Renal cortex interstitium (tissue), 11 donors: ENCODE measurements around the gene MRPS11. TPM values are rescaled to one million over a fixed set of nuclear protein-coding genes. Genes with fewer than 3 reads are reported as not detected.
A peak's percentile ranks its signal among the peaks of the same experiment; 100 is the strongest.
"Not testable (repeated sequence)": the region's sequence is repeated elsewhere in the genome, so short reads cannot be mapped to it uniquely, and the experiment has no call there.

Experiments
- DNase-seq, 11 donors: peaks; one replicate each; pipeline ENCODE4 v3.0.0-alpha.2; 2013; ENCODE audit warnings: low read depth in 9 of 11, low spot score in 4 of 11; ENCODE audit errors: extremely low read depth in 1 of 11
- polyA plus RNA-seq, 3 donors: library from polyadenylated mRNA; unstranded; fragments of 120-200 nt; gene quantifications; one replicate each; pipeline ENCODE4 v1.2.1, GENCODE V29; 2013; ENCODE audit not compliant: insufficient read length in 3 of 3

MRPS11 gene
- polyA plus RNA-seq, 3 donors, result 37.1 to 48.7 (median 45.7) TPM

DNA sequence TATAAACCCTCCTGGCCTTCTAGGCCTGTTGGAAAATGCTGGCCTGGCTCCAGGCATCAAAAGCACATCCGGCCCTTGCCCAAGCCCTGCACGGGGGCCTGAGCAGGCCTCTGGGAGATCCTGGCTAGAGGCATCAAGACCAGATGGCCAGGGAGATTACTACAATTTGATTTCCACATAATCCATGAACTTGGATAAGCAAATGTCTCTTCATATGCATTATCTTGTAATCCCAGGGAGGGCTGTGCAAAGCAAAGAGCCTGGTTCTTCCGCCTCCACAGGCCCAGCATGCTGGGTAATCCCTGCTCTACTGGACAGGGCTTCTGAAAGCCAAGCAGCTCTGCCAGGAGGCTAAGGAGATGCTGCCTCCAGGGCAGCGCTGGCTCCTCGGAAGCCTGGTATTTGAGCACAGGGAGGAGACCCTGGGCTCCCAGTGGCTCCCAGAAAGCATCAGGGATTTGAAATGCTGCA lies 18.5 kb upstream of the MRPS11 start:
- no peak for DNase-seq

DNA sequence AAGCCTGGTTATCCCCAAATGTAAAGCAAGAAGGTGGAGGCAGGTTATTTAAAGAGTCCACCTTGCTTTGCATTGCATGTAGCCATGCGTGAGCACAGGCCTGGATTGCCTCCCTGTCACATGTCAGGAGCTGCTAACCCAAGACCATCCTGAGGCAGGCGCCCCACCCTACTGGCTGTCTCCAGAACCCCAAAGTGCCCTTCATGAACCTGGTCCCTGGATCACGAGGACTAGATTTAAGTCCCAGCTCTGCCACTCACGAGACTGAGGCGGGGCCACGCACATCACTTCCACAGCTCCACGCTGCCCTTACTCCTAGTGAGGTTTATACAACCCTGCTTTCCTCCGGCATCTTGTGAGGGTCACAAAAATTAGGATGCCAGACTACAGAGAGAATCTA lies 17.9 kb upstream of the MRPS11 start:
- DNase-seq, result no peak

DNA sequence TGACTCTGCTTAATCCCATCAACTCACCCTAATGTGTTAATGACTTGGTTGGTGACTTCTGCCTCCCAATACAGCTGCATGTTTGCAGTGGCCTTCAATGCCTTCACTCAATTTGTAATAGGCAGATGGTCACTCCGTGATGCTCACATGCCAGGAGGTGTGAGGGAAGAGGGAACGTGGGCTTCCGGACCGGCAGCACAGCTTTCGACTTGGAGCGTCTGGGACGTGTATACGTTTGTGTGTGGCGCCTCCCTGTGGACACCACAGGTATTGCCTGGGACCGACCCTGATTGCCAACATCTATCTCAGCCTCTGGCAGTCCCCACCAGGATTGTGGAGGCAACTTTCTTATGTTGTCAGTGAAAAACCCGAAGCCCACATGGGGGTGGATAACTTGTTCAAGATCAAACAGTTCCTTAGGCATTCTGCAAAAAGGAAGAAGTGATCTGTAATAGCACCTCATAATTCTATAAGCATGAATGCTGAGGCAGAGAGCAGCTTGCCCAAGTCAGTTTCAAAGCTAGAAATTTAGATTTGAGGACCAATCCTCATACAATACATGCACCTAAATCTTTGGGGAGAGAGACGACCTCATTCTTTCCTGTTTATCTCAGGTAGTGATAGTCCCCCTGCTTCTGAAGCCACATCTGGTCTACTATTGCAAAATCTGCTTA lies 17.2 kb upstream of the MRPS11 start:
- peak in 6 of 11 donors; percentile 20 to 55 (median 40) for DNase-seq

DNA sequence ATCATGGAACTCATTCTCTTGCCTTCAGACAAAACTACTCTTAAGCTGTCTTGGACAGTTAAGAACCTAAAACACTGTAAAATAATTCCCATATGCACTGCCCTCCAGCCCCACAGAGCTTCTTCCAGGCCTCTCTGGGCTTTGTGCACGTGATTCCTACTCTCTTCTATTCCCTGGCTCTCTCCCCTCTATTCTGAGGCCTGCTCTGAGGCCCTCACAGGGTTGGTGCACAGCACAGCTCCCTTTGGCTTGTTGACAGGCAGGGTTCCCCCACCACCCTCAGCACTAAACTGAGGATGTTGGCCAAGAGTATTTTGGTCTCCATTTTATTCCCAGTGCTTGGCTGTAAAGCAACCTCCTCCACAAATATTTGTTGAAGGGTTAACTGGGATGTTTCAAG lies 13.9 kb upstream of the MRPS11 start:
- no peak for DNase-seq

DNA sequence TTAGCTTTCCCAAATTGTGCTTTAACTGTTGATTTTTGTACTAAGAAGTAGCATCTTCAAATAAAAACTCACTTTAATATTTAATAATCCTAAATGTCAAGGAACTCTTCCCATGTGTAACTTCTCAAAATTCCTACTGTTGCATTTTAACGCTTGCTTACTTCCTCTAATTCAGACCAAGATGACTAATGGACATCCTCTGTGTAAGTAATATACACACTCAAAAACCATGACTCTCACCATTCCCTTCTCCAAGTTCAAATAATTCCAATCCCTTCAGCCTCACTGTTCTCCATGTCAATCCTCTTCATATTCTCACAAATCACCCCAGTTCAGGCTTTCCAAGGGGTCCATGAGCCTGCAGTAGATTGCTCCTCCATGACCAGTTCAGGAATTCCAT lies 13.3 kb upstream of the MRPS11 start:
- no peak for DNase-seq

DNA sequence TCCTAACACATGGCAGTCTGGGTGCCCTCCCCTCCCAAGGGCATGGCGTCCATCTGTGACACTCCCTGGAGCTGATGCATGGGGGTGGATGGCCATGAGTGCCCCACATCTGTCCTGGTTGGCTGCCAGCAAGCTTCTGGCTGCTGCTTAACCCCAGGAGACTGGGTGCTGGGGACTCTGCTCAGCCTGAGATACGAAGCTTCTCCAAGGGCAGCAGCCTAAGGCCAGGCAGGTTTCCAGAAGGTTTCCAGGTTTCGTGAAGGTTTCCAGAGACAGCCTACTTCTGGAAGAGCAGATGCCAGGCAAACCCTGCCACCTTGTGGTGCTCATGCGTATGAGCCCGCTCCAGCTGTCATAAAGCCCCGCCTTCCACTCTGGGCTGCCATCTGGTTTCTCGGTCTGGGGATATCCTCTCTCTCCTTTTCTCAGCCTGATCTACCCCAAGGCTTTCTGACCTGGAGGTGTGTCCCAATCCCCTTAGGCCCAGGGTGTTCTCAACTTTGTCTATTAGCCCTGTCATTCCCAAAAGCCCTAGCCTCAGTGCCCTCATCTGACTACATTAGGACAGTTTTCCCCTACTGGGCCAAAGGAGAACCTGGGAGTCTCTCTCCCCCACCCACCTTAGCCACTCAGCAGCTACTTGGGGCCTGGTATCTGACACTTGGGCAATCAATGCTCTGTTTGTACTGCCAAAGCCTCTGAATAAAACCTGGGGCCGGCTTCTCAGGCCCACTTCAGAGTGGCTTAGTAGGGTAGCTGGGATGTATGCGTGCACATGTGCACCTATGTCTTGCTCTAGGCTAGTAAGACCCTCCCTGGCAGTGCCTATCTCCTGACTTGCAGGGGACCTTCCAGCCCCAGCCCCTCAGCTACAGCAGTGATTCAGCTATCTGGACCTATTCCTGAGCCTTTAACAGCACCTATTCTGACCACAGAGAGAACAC lies 12.4 kb upstream of the MRPS11 start:
- peak in 10 of 11 donors; percentile 32 to 65 (median 48) for DNase-seq

DNA sequence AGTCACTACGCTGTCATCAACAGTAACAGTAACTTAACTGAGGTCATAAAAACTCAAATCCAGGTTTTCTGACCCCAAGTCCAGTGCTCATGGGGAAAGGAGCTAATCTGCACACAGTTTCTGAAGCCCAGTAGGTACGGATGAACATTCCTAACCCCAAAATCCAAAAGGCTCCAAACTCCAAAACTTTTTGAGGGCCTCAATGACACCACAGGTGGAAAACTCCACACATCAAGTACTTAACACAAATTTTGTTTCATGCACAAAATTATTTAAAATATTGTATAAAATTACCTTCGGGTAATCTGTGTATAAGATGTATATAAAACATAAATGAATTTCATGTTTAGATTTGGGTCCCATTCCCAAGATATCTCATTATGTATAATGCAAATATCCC lies 10.8 kb upstream of the MRPS11 start:
- no peak for DNase-seq

DNA sequence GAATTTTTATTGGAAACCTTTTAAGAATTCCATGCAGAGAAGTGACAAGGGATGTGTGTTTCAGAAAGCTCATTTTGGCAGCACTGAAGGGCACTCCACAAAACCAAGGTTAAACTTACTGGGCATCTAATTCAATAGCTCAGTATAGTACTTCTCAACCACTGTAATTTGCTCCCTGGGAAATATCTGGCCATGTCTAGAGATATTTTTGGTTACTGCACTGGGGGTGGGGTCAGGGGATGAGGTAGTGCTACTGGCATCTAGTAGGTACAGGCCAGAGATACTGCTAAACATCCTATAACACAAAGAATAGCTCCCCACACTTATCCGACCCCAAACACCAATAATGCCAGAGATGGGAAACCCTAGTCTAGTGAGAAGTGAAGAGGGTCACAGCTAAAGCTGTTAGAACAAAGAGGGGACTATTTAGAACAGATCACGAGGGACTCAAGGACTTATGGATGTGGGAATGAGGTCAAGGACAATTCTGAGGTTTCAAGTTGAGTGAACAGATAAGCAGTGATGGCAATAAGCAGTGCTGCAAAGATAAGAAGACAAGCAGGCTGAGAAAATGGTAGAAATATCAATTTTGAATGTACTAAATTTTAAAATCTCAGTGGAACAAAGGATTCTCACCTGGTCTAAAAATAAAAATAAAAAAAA lies 3.5 kb upstream of the MRPS11 start:
- DNase-seq, result no peak

DNA sequence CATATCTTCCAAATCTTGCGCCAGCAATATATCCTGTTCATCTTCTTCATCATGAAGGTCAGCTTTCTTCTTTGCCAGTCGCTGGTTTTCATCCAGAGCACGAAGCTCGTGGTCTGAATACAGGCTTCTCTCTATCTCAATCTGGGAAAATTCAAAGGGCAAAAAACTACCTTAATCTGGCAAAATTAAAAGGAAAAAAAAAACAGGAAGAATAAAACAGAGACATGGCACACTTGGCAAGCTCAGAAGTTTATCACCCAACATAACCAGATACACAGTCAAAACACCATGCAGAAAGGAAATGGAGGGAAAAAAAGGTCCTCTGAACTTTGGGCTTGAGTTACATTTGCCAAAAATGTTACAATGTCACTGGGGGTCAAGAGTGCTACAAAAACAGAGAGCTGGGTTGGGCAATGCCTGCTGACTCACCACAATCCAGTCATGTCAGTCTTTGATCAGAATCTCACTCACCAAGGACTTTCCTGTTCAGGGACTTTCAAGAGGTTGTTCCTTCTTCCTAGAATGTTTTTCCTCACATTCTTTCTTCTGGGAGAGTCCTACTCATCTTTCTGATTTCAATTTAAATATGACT lies 1.8 kb upstream of the MRPS11 start:
- DNase-seq, result no peak

DNA sequence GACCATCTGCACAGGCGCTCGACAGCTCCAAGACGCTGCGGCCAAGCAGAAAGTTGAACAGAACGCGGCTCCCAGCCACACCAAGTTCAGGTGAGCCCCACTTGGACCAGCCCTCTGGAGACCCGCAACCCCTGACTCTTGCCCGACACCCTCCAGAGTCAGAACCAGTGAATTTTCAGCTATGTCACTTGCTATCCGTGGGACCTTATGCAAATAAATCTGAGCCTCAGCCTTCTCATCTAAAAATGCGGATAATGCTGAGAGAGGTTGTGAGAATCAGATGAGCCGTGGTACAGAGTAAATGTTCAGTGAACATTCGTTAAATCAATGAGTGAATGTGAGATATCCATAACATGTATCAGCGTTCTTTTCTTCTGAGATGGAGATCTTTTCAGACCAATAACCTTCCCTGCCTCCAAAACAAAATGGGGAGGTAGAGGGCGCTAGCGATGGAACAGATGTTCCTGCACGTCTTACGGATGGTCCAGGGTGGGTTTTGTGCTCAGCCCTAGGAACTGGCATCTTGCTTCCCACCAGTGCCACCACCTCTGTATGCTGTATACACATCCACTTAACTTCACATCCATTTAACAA lies 524 bp downstream of the MRPS11 start:
- no peak for DNase-seq

DNA sequence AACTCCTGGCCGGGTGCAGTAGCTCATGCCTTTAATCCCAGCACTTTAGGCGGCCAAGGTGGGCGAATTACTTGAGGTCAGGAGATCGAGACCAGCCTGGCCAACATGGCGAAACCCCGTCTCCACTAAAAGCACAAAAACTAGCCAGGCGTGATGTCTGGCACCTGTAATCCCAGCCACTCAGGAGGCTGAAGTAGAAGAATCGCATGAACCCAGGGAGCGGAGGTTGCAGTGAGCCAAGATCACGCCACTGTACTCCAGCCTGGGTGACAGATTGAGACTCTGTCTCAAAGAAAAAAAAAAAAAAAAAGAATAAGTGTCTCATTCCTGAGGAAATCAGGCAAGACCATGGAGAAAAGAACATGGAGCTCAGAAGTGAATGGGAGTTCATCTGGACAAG lies 1.2 kb downstream of the MRPS11 start:
- not testable (repeated sequence) for DNase-seq

DNA sequence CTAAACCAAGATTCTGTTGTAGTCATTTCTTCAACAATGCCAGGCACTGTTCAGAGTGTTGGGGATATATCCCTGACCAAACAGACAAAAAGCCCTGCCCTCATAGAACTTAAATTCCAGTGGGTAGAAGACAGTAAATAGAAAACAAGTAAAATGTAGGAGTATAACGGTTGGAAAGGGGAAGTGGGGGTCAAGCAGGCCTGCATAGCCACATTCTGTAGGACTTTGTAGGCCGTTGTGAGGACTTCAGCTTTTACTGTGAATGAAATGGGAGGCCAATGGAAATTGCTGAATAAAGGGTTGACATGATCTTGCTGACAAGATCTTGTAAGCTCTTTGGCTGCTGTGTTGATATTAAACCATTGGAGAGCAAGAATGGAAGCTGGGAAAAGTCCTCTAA lies 1.8 kb downstream of the MRPS11 start:
- DNase-seq, result no peak

DNA sequence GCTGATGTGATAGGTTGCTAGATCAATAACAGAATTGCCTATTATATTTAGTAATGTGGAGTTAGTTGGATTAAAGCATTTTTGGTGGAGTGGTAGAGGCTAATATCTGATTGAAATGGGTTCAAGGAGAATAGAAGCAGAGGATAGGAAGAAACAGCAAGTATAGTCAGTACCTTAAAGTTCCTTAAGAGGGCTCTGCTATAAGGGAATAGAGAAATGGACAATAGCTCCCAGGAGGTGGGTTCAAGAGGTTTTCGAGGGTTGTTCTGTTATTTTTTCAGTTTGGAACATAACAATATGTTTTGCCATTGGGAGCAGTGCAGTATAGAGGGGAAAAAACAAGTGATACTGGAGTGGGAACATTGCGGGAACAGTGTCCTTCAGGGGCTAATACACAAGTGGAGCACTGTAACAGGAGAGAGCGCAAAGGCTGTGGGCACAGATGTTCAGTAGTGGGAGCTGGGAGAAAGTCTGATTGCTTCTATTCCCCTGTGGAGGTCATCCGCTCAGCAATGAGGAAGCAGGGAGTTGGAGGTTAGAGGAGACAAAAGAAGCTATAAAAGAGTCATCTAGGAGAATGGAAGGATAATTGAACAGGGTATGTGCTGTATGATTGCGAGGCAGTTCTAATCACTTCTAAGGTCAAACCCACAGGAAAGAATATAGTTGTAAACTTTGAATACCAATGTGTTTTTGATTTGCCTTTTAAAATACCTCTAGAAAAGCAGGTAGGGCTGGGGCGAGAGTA lies 3.3 kb downstream of the MRPS11 start:
- DNase-seq, result no peak

DNA sequence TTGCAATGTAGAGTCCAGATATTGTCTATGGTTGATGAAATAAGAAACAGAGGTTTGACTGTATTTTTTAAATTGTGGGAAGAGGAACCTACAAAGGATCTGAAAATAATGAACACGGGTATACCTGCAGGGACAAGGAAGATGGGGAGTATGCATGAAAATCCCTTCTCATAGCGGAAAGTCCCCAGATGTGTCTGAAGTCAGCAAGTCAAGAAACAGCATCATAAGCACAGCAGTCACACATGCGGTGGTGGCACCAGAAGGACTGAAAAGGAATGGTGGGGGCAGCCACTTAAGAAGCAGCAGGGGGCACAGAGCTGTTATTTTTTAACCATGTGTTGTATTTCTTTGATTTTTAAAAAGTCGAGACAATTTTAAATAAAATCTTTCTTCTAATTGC lies 4.7 kb downstream of the MRPS11 start:
- no peak for DNase-seq

DNA sequence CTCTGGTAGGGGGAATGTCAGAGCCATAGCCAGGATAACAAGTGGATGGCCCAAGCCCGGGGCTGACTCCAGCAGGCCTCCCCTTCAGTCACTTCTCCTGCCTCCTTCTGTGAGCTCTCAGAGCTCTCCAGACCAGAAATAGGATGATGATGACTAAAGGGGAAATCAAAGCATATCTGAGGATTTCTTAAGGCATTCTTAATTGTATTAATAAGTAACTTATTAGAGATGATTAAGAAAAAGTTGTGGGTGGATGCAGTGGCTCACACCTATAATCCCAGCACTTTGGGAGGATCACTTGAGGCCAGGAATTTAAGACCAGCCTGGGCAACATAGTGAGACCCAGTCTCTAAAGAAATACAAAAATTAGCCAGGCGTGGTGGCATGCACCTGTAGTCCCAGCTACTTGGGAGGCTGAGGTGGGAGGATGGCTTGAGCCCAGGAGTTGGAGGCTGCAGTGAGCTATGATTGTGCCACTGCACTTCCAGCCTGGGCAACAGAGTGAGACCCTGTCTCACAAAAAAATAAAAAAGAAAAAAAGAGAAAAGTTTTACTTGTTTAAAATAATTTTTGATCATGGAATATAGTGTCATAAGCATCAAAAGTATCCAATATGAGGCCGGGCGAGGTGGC lies 6.3 kb downstream of the MRPS11 start:
- not testable (repeated sequence) for DNase-seq

DNA sequence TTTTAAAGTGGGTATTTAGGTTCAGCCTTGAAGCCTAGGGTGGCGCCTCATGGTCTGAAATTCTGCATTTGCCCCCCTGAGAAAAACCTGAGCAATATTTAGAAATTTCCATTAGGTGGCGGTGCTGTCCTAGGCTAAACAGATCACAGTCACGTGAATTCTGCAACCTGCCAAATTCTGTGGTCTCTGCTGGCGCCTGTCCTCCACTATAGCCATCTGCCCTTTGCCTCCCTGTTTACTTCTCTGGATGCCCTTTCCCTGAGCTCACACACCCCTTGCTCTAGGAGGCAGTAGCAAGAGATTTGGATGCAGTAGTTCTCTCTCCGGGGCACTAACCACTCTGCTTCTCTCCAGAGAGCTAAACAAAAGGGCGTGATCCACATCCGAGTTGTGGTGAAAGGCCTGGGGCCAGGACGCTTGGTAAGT lies 9.1 kb downstream of the MRPS11 start:
- DNase-seq, result peak in 1 of 11 donors; percentile 20

DNA sequence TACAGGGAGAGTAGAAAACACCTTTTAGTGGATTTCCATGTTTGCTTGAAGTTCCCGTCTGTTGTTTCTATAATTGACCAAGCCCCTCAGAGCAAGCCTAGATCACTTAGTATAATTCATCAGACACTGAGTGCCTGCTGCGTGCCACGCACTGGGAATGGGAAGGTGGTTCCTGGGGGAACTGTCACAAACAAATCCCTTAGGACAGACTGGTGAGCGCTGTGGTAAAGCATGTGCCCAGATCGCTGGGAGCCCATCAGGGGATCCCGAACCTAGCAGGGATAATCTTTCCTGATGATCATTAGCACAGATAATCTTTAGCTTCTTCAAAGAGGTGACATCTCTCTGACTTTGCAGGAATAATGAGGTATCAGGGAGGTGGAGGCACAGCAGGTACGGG lies 9.6 kb downstream of the MRPS11 start:
- DNase-seq, result no peak

DNA sequence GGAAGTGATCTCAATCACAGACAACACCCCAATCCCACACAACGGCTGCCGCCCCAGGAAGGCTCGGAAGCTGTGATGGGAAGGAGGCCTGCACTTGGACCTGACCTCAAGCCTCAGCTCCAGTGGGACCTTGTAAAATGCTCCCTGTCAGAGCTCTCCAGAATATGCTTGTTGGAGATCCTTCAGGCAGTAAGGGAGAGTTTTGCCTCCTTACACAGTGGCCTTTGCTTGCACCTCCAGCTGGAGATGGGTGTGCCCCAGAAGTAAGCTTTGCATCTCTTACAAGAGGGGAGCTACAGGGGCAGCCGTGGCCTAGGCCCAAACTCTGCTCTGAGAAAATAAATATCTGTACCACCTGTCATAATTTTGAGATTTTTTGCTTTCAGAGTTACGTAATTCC lies 10.4 kb downstream of the MRPS11 start:
- DNase-seq, result no peak
